Medulla oblongata (tissue), 1 donor: Measurements from ENCODE around the gene KLHL40.

Experiments used
- DNase-seq: peaks from one replicate; pipeline ENCODE4 v3.0.0-alpha.2; 2015; ENCODE audit errors: extremely low spot score

Gene KLHL40

DNA sequence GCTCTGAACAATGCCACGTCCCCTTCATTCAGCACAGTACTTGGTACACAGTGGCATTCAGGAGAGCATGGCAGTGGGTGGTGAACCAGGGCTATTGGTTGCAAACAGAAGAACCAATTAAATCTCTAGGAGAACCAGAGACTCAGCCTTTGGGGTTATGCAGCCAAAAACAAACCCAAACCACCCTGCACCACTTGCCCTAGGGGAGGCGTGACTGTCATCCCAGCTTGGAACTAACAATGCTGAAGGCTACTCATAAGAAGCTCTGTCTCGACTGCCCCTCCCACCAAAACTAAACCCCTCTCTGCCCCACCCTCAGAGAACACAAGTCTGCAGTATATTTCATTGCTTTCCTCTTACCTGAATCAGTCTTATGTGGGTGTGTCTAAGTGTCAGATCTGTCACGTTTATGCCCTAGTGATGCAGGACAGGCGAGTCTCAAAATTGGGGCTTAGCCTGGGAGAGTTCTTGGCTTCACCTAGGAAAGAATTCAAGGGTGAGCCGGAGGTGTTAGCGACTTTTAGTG is 15.2 kb upstream of the KLHL40 start:
- no peak for DNase-seq

DNA sequence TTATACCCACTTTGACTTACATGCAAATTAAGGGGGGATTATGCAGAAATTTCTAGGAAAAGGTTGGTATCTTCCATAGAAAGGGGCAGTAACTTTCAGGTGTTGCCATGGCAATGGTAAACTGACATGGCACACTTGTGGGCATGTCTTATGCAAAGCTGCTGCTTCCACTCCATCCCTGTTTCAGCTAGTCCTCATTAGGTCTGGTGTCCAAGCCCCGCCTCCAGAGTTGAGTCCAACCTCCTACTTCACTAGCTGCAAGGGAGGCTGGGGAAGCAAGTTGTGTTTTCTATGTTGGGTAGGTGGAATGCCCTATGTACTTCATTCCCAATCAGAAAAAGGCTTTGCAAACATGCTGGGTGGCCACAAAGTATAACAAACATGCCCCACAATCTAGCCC is 14.7 kb upstream of the KLHL40 start:
- no peak for DNase-seq

DNA sequence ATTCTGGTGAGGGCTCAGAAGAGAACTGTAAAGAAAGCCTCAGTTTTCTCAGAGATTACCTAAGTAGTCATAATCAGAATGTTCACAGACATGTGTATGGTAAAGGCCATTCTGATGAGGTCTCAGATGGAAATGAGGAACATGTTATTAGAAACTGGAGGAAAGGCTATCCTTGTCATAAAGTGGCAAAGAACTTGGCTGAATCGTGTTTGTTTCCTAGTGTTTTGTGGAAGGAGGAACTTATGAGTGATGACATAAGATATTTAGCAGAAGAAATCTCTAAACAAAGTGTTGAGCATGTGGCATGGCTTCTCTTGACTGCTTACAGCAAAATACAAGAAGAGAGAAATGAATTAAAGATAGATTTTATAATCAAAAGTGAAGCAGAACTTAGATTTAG is 12.8 kb upstream of the KLHL40 start:
- no peak for DNase-seq

DNA sequence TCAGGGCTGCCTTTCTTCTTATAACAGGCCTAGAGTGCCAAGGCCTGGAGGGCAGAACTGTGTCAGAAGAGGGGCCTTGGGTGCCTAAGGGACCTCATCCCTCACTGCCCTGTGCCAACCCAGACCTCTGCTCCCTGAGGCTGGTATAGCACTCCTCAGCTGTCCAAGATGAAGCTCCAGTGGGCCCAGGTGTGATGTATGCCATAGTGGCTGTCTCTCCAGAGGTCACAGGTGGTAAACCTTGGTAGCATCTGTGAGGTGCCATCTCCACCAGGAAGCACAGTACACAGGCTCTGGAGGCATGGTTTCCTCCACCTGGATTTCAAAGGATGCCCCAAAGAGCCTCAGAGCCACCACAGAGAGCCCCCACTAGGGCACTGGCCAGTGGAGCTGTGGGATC is 12.3 kb upstream of the KLHL40 start:
- DNase-seq, result no peak

DNA sequence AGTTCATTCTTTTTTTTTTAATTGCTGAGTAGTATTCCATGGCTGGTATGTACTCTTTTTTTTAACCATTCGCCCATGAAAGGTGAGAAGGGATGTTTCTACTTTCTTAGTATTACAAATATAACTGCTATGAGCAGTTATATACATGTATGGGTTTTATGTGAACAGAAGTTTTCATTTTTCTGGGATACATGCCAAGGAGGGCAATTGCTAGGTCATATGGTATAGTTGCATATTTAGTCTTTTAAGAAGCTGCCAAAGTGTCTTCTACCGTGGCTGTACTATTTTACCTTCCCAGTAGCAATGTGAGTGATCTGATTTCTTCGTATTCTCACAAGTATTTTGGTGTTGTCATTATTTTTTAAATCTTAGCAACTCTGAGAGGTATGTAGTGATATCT is 11.2 kb upstream of the KLHL40 start:
- DNase-seq, result no peak

DNA sequence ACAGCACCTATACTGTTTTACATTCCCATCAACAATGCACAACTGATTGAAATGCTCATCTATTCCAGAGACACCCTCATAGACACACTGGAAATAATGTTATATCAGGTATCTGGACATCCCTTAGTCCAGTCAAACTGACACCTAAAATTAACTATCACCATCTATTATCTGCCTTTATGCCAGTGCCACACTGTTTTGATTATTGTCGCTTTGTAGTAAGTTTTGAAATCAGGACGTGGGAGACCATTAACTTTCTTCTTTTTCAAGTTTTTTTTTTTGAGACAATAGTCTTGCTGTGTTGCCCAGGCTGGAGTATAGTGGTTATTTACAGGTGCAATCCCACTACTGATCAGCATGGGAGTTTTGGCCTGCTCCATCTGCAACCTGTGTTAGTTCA is 9.4 kb upstream of the KLHL40 start:
- no peak for DNase-seq

DNA sequence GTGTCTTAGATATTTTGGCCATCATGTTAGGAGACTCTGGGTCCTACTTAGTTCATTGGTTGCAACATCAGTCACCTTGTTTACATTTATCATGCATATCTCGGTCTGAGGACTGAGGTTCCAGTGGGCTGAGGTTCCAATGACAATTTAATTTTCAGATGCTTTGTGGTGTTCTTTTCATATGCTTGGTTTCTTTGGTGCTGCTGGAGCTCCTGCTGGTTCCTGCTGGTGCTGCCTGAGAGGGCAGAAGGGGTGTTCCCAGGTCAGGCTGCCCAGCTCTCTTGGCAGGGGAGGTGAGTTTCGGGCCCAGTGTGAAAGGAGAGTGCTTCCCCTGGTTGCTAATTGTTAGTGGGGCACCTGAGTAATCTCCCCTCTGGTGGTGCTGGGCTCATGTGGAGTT is 6.9 kb upstream of the KLHL40 start:
- DNase-seq, result no peak

DNA sequence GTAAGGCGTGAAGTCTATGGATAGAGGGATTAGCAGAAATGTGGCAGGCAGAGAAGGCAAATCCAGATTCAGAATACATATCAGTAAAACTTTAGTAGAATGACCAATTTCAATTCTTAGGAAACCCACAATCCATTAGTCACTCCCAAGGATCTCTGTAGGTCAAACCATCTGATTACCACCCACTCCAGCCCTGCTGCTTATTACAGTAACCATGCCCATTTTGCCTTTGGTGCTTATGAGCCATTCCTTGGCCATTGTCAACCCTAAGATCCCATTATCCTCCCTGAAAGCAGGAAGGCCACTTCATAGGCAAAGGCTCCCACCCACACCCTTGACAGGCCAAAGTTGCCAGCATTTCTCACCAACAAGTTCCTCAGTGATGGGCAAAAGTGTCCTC is 5.1 kb upstream of the KLHL40 start:
- no peak for DNase-seq

DNA sequence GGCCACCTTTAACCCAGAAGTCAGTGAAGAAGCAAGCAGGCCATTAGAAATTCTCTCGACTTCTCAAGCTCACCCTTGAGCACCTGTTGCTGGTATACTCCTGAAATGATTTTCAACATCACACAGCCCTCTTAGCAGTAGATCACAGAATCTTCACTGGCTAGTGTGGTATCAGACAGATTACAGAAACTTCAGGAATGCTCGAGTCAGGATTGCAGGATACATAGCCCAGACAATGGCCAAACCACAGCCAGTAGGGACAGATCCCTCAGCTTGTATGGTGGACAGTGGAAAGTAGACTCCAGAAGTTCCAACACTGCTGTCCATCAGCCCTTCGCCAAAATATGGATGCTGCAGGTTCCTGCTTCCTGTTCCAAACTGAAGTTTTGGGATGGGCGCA is 4.5 kb upstream of the KLHL40 start:
- no peak for DNase-seq

DNA sequence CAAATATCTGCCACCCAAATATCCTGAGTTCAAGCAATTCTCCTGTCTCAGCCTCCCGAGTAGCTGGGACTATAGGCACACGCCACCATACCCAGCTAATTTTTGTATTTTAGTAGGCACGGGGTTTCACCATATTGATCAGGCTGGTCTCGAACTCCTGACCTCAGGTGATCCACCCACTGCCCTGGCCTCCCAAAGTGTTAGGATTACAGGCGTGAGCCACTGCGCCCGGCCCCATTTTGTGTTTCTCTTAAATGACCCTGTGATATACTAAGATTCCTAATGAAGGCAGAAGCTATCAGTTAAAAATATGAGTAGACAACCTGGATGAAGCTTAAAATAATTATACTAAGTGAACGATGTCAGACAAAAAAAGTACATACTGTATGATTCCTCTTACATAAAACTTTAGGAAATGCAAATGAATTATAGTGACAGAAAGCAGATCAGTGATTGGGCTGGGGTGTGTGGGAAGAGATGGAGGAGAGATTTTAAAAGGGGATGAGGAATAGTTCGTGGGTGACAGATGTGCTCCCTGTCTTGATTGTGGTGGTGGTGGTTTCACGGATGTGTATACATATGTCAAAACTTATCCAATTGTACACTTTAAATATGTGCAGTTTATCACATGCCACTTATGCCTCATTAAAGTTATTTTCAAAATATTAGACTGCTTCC is 3.8 kb upstream of the KLHL40 start:
- DNase-seq, result no peak

DNA sequence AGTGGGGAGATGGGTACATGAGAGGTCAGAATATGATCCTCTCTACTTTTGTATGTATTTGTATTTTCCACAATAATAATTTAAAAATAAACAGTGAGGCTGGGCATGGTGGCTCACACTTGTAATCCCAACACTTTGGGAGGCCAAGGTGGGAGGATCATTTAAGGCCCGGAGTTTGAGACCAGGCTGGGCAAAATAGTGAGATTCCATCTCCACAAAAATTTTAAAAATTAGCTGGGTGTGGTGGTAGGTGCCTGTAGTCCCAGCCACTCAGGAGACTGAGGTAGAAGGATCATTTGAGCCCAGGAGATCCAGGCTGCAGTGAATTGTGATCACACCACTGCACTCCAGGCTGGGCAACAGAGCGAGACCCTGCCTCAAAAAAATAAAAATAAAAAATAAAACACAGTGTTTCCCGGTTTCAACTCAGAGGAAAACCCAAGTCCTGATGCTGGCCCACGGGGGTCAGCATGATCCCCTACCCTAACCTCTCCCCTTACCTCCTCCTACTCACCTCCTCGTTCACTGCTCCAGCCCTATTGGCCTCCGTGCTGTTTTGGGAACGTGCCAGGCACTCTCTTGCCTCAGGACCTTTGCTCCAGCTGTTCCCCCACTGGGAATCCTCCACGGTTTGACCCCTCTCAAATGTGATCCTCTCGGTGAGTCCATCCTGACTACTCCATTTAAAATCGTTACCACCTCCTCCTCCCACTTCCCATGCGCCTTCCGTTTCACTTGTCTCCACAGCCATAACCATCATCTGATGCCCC is 2.9 kb upstream of the KLHL40 start:
- DNase-seq, result no peak

DNA sequence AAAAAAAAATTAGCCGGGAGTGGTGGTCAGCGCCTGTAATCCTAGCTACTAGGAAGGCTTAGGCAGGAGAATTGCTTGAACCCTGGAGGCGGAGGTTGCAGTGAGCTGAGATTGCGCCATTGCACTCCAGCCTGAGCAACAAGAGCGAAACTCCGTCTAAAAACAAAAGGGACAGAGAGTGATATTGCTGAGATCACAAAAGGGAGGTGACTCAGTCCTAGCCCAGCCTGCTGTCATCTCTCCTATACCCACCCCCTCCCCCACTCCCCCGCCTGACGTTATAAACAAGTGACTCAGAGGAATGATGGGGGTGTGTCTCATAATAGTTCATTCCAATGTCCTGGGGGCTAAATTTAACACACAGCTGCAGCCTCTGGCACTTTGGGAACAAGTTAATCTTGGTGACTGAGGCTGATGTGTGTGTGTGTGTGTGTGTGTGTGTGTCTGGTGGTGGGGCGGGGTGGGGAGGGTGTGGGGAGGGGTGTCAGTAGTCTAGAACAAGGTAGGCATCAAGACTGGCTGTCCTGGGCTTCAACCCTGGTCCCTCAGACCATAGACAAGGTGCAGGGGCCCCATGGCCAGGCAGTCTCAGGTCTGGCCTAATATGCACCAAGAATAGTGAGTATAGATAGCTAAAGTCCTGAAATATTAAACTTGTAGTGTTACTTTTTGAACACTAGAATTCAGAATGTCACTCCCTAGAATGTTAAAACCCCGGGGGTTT is 1.3 kb upstream of the KLHL40 start:
- DNase-seq, result no peak

DNA sequence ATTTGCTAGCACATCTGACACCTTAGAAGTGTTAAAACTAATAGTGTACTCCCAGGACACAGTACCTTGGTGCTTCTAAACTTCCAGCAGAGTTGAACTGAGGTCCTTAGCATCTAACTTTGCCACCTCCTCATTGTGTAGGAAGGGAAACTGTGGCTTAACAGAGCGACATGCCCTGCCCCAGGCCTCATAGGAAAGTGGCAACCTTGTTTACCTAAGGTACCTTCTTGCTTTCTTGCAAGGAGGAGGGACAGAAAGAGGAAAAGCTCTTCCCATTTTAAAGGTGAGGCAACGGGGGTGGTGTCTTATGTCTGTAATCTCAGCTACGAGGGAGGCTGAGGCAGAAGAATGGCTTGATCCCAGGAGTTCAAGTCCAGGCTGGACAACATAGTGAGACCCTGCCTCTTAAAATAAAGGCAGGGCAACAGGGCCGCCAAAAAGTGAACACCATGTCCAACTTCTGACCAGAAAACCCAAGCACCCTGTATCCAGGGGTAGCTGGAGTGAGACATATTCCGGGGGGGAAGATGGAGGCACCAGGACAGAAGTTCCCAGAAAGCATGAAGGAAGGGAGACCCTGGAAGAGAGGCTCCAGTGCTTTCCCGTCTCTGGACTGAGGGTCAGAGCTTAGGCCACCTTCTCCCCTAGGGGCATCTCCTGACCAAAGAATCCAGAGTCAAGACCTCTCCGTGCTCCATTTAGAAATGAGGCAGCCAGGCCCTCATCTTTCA is 540 bp upstream of the KLHL40 start:
- no peak for DNase-seq

DNA sequence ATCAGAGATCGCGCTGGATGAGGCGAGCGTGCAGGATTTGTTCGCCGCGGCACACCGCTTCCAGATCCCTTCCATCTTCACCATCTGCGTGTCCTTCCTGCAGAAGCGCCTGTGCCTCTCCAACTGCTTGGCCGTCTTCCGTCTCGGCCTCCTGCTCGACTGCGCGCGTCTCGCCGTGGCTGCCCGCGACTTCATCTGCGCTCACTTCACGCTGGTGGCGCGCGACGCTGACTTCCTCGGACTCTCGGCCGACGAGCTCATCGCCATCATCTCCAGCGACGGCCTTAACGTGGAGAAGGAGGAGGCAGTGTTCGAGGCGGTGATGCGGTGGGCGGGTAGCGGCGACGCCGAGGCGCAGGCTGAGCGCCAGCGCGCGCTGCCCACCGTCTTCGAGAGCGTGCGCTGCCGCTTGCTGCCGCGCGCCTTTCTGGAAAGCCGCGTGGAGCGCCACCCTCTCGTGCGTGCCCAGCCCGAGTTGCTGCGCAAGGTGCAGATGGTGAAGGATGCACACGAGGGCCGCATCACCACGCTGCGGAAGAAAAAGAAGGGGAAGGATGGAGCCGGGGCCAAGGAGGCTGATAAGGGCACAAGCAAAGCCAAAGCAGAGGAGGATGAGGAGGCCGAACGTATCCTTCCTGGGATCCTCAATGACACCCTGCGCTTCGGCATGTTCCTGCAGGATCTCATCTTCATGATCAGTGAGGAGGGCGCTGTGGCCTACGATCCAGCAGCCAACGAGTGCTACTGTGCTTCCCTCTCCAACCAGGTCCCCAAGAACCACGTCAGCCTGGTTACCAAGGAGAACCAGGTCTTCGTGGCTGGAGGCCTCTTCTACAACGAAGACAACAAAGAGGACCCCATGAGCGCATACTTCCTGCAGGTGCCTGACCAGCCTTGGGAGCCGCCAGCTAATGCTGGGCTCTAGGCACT is 819 bp downstream of the KLHL40 start:
- DNase-seq, result no peak

DNA sequence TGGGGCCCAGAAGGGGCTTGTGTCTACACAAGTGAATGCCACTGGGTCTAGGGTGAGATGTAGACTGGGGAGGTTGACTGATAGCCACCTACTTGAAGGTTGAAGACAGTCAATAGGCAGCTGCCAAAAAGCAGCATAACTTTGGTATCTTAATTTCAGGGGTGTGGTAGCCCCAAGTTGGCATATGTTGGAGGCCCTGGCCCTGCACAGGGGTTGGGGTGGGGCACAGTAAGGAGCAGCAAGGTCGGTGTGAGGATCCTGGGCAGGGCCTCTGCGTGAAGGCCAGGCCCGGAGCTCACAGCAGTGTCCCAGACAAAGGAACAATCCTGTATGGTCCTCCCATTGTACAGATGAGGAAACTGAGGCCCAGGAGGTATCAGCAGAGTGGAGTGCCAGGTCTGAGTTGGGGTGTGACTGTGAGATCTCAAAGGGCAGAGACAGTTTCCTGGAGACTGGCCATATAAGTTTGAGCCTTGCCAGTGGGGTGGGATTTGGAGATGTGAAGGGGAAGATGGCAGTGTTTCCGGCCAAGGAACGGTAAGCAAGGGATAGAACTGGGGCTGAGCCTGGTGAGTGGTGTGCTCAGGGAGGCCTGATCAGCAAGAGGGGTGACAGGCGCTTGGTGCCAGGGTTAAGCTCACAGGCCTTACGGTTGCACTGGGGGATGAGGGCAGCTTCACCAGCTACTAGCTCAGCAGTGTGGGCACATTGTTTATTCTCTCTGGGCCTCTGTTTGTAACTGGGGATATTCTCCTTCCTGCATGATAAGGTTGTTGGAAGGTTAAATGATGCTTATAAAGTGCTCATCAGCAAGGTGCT is 1.7 kb downstream of the KLHL40 start:
- DNase-seq, result no peak

DNA sequence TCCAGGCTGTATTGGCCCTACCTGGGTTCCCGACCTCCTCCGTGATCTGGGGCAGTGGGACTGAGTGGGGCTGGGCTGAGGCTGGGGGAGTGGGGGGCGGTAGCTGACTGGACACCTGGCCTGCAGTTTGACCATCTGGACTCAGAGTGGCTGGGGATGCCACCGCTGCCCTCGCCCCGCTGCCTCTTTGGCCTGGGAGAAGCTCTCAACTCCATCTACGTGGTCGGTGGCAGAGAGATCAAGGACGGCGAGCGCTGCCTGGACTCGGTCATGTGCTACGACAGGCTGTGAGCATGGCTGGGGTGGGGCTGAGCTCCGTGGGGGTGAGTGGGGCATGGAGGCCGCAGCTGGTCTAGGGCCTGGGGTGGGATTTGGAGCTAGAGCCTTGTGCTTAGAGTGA is 2.7 kb downstream of the KLHL40 start:
- DNase-seq, result no peak

DNA sequence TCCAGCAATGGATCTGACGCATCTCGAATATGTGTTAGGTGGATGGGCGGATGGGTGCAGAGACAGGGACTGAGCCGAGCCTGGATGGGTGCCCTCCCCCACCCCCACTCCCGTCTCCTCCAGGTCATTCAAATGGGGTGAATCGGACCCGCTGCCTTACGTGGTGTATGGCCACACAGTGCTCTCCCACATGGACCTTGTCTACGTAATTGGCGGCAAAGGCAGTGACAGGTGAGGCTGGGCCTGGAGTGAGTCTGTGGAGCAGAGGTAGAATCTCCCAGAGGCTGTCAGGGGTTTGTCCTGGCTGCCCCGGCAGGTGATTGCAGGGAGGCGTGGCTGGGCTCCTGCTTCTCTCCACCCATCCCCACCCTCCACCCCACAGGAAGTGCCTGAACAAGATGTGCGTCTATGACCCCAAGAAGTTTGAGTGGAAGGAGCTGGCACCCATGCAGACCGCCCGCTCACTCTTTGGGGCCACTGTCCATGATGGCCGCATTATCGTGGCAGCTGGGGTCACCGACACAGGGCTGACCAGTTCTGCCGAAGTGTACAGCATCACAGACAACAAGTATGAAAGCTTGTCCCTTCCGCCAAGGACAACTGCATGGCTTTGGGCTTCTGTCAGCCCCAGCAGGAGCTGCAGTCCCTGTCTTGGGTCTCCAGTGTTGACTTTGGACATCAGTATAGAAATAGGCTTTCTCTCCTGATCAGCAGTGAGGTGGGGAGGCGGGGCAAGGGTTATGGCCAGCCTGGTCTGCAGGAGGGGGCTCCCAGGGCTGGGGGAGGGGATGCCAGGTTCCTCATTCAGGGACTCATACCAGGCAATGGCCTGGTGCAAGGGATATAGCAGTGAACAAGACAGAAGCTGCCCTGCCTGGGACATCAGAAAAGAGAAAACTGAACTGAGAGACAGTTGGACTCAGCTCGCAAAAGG is 3.4 kb downstream of the KLHL40 start:
- DNase-seq, result no peak

DNA sequence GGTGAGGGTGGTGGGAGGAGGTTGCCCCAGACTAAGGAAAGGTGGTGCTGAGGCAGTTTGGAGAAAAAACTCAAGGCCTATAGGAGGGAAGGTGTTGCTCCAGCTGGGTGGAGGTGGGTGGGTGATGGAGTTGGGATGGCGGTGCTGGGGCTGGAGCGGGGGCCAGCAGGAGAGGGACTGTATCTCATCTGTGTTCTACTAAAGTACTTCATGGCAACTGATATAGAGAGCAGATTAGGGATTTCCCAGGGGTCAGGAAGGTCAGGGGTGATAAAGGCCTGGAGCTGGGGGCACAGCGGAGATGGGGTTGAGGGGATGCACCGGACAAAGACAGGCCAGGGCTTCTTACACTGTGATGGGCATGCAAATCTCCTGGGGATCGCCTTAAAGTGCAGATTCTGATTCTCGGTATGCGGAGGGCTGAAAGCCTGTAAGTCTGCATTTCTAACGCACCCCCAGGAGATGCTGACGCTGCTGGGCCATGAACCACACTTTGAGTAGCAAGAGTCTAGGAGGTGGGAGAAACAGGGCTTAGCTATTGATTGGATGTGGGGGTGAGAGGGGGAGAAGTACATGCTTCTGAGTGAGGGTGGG is 4.2 kb downstream of the KLHL40 start:
- no peak for DNase-seq

DNA sequence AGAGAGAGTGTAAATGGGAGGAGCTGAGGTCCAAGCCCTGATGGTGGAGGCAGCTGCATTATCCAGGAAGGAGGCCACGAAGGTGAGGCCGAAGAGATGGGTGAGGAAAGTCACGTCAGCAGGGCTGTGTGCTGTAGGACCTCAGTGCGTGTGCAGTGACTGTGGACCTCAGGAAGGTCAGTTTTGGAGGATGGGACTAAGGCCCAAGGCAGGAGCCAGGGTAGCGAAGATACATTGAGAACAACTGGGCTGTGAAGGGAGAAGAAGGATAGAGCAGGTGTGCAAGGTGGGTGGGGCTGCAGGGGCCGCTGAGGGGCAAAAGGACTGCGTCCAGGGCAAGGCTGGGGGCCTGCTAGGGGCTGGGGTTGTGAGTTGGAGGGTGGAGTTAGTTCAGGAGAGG is 4.9 kb downstream of the KLHL40 start:
- no peak for DNase-seq
